GM20000 (cell line): ENCODE results near the gene PHIP.

Source experiments
- DNase-seq: peaks from one replicate; pipeline ENCODE4 v3.0.0; 2012; ENCODE audit warnings: low spot score
- CTCF ChIP-seq: IDR thresholded peaks from 2 replicates; pipeline ENCODE4 v1.5.1; 2012; ENCODE audit warnings: mild to moderate bottlenecking, control low read depth; ENCODE audit errors: extremely low read depth, missing control alignments

Gene PHIP

GRCh38 chr6:78999737-79000136 lies 78.3 kb downstream of the PHIP start:
- DNase-seq, result no peak
- TF ChIP-seq CTCF, result no peak

- no peak for DNase-seq
- TF ChIP-seq CTCF, result no peak
Observed at GRCh38 chr6:78995946-78996345, 82.1 kb downstream of the PHIP start.

GRCh38 chr6:78995346-78995745 lies 82.7 kb downstream of the PHIP start:
- TF ChIP-seq CTCF, result no peak
- DNase-seq, result no peak

GRCh38 chr6:78993955-78994354 lies 84.1 kb downstream of the PHIP start:
- no peak for TF ChIP-seq CTCF
- no peak for DNase-seq

- no peak for TF ChIP-seq CTCF
- no peak for DNase-seq
Observed at GRCh38 chr6:78989191-78989590, 88.9 kb downstream of the PHIP start.

GRCh38 chr6:78986161-78986560 lies 91.9 kb downstream of the PHIP start:
- no peak for DNase-seq
- no peak for TF ChIP-seq CTCF

GRCh38 chr6:78984225-78984950 lies 93.7 kb downstream of the PHIP start:
- TF ChIP-seq CTCF, result no peak
- no peak for DNase-seq
